Mesothelial cell of epicardium (in vitro differentiated cells): Measurements from ENCODE around the gene SSH2. TPM values are rescaled to one million over a fixed set of nuclear protein-coding genes. Genes with fewer than 3 reads are reported as not detected.

Experiments
- DNase-seq, 2 experiments: peaks; one replicate each; pipeline ENCODE4 v3.0.0; 2021; ENCODE audit warnings: low spot score in 2 of 2; ENCODE audit not compliant: unreplicated experiment in 2 of 2
- H3K27ac Mint-ChIP-seq: 2 replicates; pipeline ENCODE4 v1.8.0; 2021; ENCODE audit warnings: mixed read lengths
- H3K27me3 Mint-ChIP-seq: 2 replicates; pipeline ENCODE4 v1.8.0; 2021; ENCODE audit warnings: low read depth, mixed read lengths
- H3K36me3 Mint-ChIP-seq: 2 replicates; pipeline ENCODE4 v1.8.0; 2021; ENCODE audit warnings: mixed read lengths
- H3K4me1 Mint-ChIP-seq: 2 replicates; pipeline ENCODE4 v1.8.0; 2021; ENCODE audit warnings: mixed read lengths
- H3K4me3 Mint-ChIP-seq: 2 replicates; pipeline ENCODE4 v1.8.0; 2021; ENCODE audit warnings: mild to moderate bottlenecking, moderate library complexity, mixed read lengths
- H3K9me3 Mint-ChIP-seq: 2 replicates; pipeline ENCODE4 v1.8.0; 2021; ENCODE audit warnings: mixed read lengths
- total RNA-seq: library from RNA; stranded (reverse); gene quantifications from 3 replicates; pipeline ENCODE4 v1.2.1, GENCODE V29; 2021
- TF ChIP-seq, protein P1 (sequence below): fragments of 200-600 bp; sonication (generic); IDR thresholded peaks from one replicate; pipeline ENCODE4 v1.5.0; 2021; ENCODE audit warnings: antibody characterized with exemption; ENCODE audit not compliant: unreplicated experiment

The SSH2 gene
- total RNA-seq, 1 donor from 2014 or later = 23.7 TPM

- H3K27me3 Mint-ChIP-seq = no peaks in the 10 kb centered on the region
Measured at GRCh38 chr17:29628644-29629043, 301.4 kb downstream of the SSH2 start.

DNA sequence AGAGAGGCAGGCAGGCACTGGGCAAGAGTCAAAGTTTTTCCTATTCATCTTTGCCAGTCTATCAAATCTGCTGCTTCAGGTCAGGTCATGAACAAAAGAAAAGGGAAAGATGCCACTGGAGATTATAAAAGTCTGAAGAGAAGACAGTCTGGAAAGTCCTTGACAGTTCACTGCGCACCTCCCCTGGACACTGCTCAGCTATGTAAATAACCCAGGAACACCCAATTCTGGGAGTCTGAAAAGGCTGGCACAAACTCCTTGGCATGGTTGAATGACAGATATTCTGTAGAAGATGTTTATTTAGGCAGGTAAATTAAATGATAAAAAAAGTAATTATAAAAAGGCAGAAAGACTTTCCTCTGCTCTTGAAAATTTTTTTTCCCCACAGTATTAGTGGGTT is 302.1 kb downstream of the SSH2 start:
- DNase-seq = no peak
- Mint-ChIP-seq H3K4me3 (no peak overlapping the region), H3K27ac (no peak overlapping the region), H3K36me3 (peaks cover 14% of the 10 kb centered on the region), H3K9me3 (no peaks in the 10 kb centered on the region), H3K4me1 (peaks cover 3% of the 10 kb centered on the region), H3K27me3 (peaks cover 4% of the 10 kb centered on the region)
- TF ChIP-seq, protein P1, sequence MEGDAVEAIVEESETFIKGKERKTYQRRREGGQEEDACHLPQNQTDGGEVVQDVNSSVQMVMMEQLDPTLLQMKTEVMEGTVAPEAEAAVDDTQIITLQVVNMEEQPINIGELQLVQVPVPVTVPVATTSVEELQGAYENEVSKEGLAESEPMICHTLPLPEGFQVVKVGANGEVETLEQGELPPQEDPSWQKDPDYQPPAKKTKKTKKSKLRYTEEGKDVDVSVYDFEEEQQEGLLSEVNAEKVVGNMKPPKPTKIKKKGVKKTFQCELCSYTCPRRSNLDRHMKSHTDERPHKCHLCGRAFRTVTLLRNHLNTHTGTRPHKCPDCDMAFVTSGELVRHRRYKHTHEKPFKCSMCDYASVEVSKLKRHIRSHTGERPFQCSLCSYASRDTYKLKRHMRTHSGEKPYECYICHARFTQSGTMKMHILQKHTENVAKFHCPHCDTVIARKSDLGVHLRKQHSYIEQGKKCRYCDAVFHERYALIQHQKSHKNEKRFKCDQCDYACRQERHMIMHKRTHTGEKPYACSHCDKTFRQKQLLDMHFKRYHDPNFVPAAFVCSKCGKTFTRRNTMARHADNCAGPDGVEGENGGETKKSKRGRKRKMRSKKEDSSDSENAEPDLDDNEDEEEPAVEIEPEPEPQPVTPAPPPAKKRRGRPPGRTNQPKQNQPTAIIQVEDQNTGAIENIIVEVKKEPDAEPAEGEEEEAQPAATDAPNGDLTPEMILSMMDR = no peak

More at GRCh38 chr17:29628644-29629043, 301.4 kb downstream of the SSH2 start:
- H3K36me3 Mint-ChIP-seq = peaks cover 14% of the 10 kb centered on the region
- DNase-seq = no peak
- H3K9me3 Mint-ChIP-seq = no peaks in the 10 kb centered on the region
- H3K27ac Mint-ChIP-seq = no peak overlapping the region
- TF ChIP-seq, protein P1 = no peak
- H3K4me1 Mint-ChIP-seq = no peaks in the 10 kb centered on the region
- no peak overlapping the region for H3K4me3 Mint-ChIP-seq

- Mint-ChIP-seq H3K27ac (no peak overlapping the region), H3K4me3 (no peak overlapping the region), H3K36me3 (peaks cover 2% of the 10 kb centered on the region), H3K4me1 (peaks cover 5% of the 10 kb centered on the region), H3K27me3 (peaks cover 23% of the 10 kb centered on the region), H3K9me3 (no peaks in the 10 kb centered on the region)
- DNase-seq = no peak
- TF ChIP-seq, protein P1 = no peak
Measured at GRCh38 chr17:29625037-29625750, 304.8 kb downstream of the SSH2 start.

- TF ChIP-seq, protein P1 = no peak
- Mint-ChIP-seq H3K36me3 (peaks cover 2% of the 10 kb centered on the region), H3K4me3 (no peak overlapping the region), H3K9me3 (no peaks in the 10 kb centered on the region), H3K27me3 (peaks cover 29% of the 10 kb centered on the region), H3K27ac (no peak overlapping the region), H3K4me1 (peaks cover 5% of the 10 kb centered on the region)
- no peak for DNase-seq
Measured at GRCh38 chr17:29624586-29624985, 305.4 kb downstream of the SSH2 start.

DNA sequence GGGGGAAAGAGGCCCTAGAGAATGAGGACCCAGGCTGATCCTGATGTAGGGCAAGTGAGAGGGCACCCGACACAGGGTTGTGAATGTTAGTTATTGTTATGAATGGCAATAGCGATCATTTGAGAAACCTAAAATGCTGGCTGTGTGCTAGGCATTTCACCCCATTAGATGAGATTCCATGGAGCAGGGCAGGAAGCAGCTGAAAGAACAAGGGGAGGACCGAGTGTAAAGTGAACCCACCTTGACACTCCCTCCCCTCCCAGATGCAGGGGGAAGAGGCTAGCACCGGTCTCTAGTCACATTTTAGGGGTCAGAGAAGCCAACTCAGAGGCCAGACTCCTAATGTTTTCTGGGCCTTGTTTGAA is 306.8 kb downstream of the SSH2 start:
- H3K4me1 Mint-ChIP-seq = peaks cover 5% of the 10 kb centered on the region

More for the DNA sequence above, 306.8 kb downstream of the SSH2 start:
- Mint-ChIP-seq H3K9me3 (no peaks in the 10 kb centered on the region), H3K4me3 (peak overlapping the region; percentile 71), H3K27ac (no peak overlapping the region), H3K36me3 (peaks cover 2% of the 10 kb centered on the region), H3K27me3 (peaks cover 40% of the 10 kb centered on the region)
- TF ChIP-seq, protein P1 = no peak
- DNase-seq = no peak
